HG02884 (cell line): Measurements from ENCODE around the gene ABHD12B.
"Not testable (repeated sequence)": the region's sequence is repeated elsewhere in the genome, so short reads cannot be mapped to it uniquely, and the experiment has no call there.

Source experiments
- ATAC-seq: cut with Tn5 transposase; IDR thresholded peaks from one replicate; pipeline ENCODE4 v1.9.1; 2021; ENCODE audit warnings: mild to moderate bottlenecking, moderate library complexity; ENCODE audit not compliant: unreplicated experiment

Gene ABHD12B

GRCh38 chr14:50883827-50884197 lies 12.0 kb downstream of the ABHD12B start:
- no peak for ATAC-seq

GRCh38 chr14:50887476-50887875 lies 15.6 kb downstream of the ABHD12B start:
- no peak for ATAC-seq

GRCh38 chr14:50892255-50892654 lies 20.4 kb downstream of the ABHD12B start:
- no peak for ATAC-seq

GRCh38 chr14:50896421-50896820 lies 24.6 kb downstream of the ABHD12B start:
- ATAC-seq, result not testable (repeated sequence)

GRCh38 chr14:50897005-50897404 lies 25.2 kb downstream of the ABHD12B start:
- ATAC-seq, result not testable (repeated sequence)

- ATAC-seq, result no peak
Measured at GRCh38 chr14:50897658-50898175, 25.9 kb downstream of the ABHD12B start.

GRCh38 chr14:50901361-50901760 lies 29.5 kb downstream of the ABHD12B start:
- ATAC-seq, result no peak

- ATAC-seq, result no peak
Measured at GRCh38 chr14:50904719-50905118, 32.9 kb downstream of the ABHD12B start.

GRCh38 chr14:50906326-50907065 lies 34.6 kb downstream of the ABHD12B start:
- no peak for ATAC-seq

GRCh38 chr14:50910495-50911420 lies 38.9 kb downstream of the ABHD12B start:
- ATAC-seq, result no peak

GRCh38 chr14:50917449-50917848 lies 45.6 kb downstream of the ABHD12B start:
- no peak for ATAC-seq

GRCh38 chr14:50919524-50919923 lies 47.7 kb downstream of the ABHD12B start:
- not testable (repeated sequence) for ATAC-seq

- no peak for ATAC-seq
Measured at GRCh38 chr14:50920482-50921230, 48.8 kb downstream of the ABHD12B start.

GRCh38 chr14:50922803-50923202 lies 51.0 kb downstream of the ABHD12B start:
- no peak for ATAC-seq

GRCh38 chr14:50924236-50924635 lies 52.4 kb downstream of the ABHD12B start:
- ATAC-seq, result no peak

- ATAC-seq, result no peak
Measured at GRCh38 chr14:50924843-50925242, 53.0 kb downstream of the ABHD12B start.

GRCh38 chr14:50926851-50927386 lies 55.1 kb downstream of the ABHD12B start:
- ATAC-seq, result no peak

- ATAC-seq, result no peak
Measured at GRCh38 chr14:50928002-50928635, 56.3 kb downstream of the ABHD12B start.

GRCh38 chr14:50929506-50929905 lies 57.7 kb downstream of the ABHD12B start:
- no peak for ATAC-seq

- no peak for ATAC-seq
Measured at GRCh38 chr14:50931559-50931958, 59.7 kb downstream of the ABHD12B start.
